RWPE2 (cell line): ENCODE data around the gene VPS35L.
A peak's percentile ranks its signal among the peaks of the same experiment; 100 is the strongest.

Source experiments
- ATAC-seq: fragments of 200-7000 bp; cut with Tn5 transposase; 3 replicates; pipeline ENCODE4 v1.9.1; 2021; ENCODE audit warnings: low read depth
- DNase-seq: peaks from one replicate; pipeline ENCODE4 v3.0.0-alpha.2; 2020; ENCODE audit warnings: low spot score
- H3K27ac ChIP-seq: fragments of 450-650 bp; 2 replicates; pipeline ENCODE4 v1.5.1; 2017; ENCODE audit warnings: mild to moderate bottlenecking; ENCODE audit not compliant: poor library complexity, severe bottlenecking
- H3K27me3 ChIP-seq: fragments of 250-450 bp; sonication (Bioruptor Pico); 2 replicates; pipeline ENCODE4 v1.5.1; 2021; ENCODE audit warnings: mild to moderate bottlenecking, moderate library complexity; ENCODE audit not compliant: insufficient read depth, poor library complexity, severe bottlenecking
- H3K36me3 ChIP-seq: fragments of 250-450 bp; sonication (Bioruptor Pico); 2 replicates; pipeline ENCODE4 v1.5.1; 2020; ENCODE audit warnings: low read depth, mild to moderate bottlenecking, moderate library complexity
- H3K4me1 ChIP-seq: fragments of 250-450 bp; sonication (Bioruptor Pico); 2 replicates; pipeline ENCODE4 v1.5.1; 2021; ENCODE audit warnings: mild to moderate bottlenecking, moderate library complexity; ENCODE audit not compliant: insufficient read depth, poor library complexity, severe bottlenecking
- H3K4me3 ChIP-seq: fragments of 250-450 bp; sonication (Bioruptor Pico); 2 replicates; pipeline ENCODE4 v1.5.1; 2021; ENCODE audit warnings: mild to moderate bottlenecking, moderate library complexity; ENCODE audit not compliant: severe bottlenecking
- H3K9me3 ChIP-seq: fragments of 250-450 bp; sonication (Bioruptor Pico); 2 replicates; pipeline ENCODE4 v1.5.1; 2021; ENCODE audit warnings: mild to moderate bottlenecking, moderate library complexity; ENCODE audit not compliant: severe bottlenecking
- TF ChIP-seq, protein P1 (sequence below): fragments of 450-650 bp; IDR thresholded peaks from one replicate; pipeline ENCODE4 v1.5.1; 2017; ENCODE audit warnings: mild to moderate bottlenecking, moderate library complexity; ENCODE audit not compliant: poor library complexity, severe bottlenecking

The VPS35L gene

DNA sequence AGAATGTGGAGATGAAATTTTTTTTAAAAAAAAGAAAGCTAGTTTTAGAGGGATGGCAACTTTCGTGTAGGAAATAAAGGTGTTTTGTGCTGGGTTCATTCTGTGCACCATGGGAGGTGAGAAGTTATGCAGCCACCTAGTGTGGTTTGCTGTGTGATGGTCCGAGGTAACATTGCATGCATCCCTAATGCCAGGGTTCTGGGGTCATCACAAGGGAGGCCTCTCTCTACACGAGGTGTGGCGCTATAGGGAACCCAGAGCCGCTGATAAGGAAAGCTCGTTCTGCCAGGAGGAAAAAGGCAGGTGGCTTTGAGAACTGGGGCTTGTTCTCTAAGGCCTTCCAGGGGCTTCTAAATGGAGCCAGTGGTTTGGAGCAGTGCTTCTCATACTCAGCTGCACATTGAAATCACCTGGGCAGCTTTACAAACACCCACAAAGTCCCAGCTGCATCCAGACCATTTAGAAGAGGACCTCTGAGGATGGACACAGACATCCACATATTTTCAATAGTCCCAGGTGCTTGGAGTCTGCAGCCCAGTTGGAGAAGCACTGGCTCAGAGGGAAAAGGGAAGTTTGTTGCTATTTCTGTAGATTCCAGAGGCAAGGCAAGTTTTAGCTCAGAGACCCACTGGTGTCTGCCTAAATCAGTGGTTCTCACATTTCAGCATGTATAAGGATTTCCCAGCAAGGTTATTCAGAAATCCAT lies 43.5 kb downstream of the VPS35L start:
- H3K4me1 ChIP-seq = no peaks in the 10 kb centered on the region
- TF ChIP-seq, protein P1, sequence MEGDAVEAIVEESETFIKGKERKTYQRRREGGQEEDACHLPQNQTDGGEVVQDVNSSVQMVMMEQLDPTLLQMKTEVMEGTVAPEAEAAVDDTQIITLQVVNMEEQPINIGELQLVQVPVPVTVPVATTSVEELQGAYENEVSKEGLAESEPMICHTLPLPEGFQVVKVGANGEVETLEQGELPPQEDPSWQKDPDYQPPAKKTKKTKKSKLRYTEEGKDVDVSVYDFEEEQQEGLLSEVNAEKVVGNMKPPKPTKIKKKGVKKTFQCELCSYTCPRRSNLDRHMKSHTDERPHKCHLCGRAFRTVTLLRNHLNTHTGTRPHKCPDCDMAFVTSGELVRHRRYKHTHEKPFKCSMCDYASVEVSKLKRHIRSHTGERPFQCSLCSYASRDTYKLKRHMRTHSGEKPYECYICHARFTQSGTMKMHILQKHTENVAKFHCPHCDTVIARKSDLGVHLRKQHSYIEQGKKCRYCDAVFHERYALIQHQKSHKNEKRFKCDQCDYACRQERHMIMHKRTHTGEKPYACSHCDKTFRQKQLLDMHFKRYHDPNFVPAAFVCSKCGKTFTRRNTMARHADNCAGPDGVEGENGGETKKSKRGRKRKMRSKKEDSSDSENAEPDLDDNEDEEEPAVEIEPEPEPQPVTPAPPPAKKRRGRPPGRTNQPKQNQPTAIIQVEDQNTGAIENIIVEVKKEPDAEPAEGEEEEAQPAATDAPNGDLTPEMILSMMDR = no peak
- no peak for DNase-seq
- no peaks in the 10 kb centered on the region for H3K27me3 ChIP-seq
- no peak for ATAC-seq
- H3K4me3 ChIP-seq = no peak overlapping the region
- no peaks in the 10 kb centered on the region for H3K9me3 ChIP-seq
- no peak overlapping the region for H3K27ac ChIP-seq
- no peaks in the 10 kb centered on the region; the same call in 1 of the 2 replicates for H3K36me3 ChIP-seq

DNA sequence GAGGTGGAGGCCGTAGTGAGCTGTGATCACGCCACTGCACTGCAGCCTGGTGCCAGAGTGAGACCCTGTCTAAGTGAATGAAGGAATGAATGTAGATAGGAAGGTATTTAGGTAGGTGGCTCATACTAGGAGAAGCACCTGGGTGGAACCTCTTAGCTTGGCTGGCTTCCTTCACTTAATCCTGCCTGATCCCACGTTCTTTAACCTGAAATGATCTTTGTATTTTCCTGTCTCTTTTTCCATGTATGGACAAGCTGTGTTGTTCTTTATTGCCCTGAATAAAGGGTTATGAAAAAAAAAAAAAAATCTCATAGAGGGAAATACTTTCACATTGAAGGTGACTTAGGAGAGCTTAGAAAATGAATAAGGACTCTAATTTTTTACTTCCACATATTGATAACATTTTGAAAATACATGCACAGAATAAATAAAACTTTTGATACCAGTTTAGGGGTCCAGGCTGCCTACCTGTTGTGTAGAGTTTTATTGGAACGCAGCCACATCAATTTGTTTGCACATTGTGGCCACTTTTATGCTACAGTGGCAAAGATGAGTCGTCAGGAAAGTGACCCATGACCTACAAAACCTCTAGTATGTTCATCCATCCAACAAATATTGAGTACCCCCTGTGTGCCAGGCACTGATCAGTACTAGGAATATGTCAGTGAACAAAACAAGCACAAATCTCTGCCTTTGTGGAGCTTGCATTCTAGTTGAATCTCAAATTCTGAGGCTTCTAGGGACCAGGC lies 44.6 kb downstream of the VPS35L start:
- Histone ChIP-seq H3K36me3 (no peaks in the 10 kb centered on the region; the same call in 1 of the 2 replicates), H3K27ac (no peak overlapping the region), H3K4me1 (no peaks in the 10 kb centered on the region), H3K4me3 (no peak overlapping the region), H3K27me3 (no peaks in the 10 kb centered on the region), H3K9me3 (no peaks in the 10 kb centered on the region)
- ATAC-seq (no peak), DNase-seq (no peak)
- TF ChIP-seq, protein P1 = no peak

DNA sequence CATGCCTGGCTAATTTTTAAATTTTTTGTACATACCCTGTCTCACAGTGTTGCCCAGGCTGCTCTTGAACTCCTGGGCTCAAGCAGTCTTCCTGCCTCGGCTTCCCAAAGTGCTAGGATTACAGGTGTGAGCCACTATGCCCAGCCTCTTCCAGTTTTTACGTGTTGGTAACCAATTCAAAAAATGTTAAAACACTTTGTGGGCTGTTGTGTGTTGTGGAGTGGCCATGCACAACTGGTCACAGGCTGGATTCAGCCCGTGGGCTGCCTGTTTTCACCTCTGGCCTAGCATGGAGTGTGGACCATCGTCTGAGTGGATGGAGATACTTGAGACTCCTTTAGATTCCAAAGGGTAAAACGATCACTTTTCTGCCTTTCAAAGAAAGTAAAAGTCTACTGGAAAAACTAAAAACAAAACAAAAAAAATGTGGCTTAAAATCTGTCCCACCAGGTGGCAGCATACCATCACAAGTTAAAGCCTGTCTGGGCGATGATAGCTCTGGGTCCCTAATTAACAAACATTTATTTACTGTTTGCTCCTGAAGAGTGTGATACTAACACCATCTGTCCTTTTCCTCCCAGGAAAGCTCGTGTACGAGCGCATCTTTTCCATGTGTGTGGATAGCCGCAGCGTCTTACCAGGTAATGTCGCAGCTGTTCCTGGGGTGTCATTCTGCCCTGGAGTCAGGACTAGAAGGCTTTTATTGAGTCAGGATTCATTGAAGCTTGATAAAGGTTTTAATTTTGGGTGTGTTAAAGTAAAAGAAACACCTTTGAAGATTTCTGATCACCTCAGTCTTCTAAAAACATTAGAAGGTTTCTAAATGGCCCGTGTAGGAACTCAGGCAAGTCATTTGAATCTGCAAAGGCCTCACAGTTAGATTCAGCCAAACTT lies 45.8 kb downstream of the VPS35L start:
- no peaks in the 10 kb centered on the region for H3K9me3 ChIP-seq
- H3K4me1 ChIP-seq = no peaks in the 10 kb centered on the region
- no peak overlapping the region for H3K27ac ChIP-seq
- no peaks in the 10 kb centered on the region for H3K27me3 ChIP-seq
- ATAC-seq = no peak
- no peak overlapping the region for H3K4me3 ChIP-seq
- TF ChIP-seq, protein P1 = peak; percentile 77
- no peaks in the 10 kb centered on the region; the same call in 1 of the 2 replicates for H3K36me3 ChIP-seq
- no peak for DNase-seq

DNA sequence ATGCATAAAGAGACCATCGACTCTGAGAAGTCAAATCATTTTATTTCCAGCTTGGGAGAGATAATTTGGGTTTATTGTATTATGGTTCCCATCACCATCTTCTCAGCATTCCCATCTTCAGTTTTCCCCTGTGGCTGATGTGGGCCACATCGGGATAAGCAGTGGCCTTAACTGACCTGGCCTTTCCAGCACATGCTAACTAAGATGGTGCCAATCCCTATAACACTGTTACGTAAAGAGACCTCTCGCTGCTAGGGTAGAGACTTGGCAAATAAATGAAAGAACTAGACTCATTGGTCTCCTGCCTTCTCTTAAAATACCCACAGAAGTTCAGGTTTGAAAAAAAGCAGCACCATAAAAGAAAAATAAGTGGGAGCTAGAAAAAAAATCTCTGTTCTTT lies 49.4 kb downstream of the VPS35L start:
- DNase-seq (no peak), ATAC-seq (no peak)
- H3K27me3 ChIP-seq = no peaks in the 10 kb centered on the region
- H3K36me3 ChIP-seq = no peaks in the 10 kb centered on the region; the same call in 1 of the 2 replicates
- no peaks in the 10 kb centered on the region for H3K4me1 ChIP-seq
- TF ChIP-seq, protein P1 = no peak
- no peaks in the 10 kb centered on the region for H3K9me3 ChIP-seq
- H3K27ac ChIP-seq = no peak overlapping the region
- no peak overlapping the region for H3K4me3 ChIP-seq
